Coronary artery (tissue), 2 donors: ENCODE data around the gene GNB2.

Experiments used
- DNase-seq: peaks from one replicate; pipeline ENCODE4 v3.0.0-alpha.2; 2017; ENCODE audit warnings: low spot score
- H3K27ac ChIP-seq, 2 donors: fragments of 200-600 bp; sonication (generic); one replicate each; pipeline ENCODE4 v1.5.1; 2016 to 2019
- H3K4me3 ChIP-seq: fragments of 200-600 bp; sonication (generic); 2 replicates; pipeline ENCODE4 v1.5.1; 2016; ENCODE audit warnings: mild to moderate bottlenecking, moderate library complexity
- CTCF ChIP-seq: fragments of 200-600 bp; sonication (generic); IDR thresholded peaks from one replicate; pipeline ENCODE4 v1.5.1; 2019; ENCODE audit warnings: antibody characterized with exemption

GNB2 gene

GRCh38 chr7:100675105-100675451 is 1.5 kb downstream of the GNB2 start:
- peak overlapping the region; percentile 96 for H3K4me3 ChIP-seq

GRCh38 chr7:100675581-100676350 is 2.2 kb downstream of the GNB2 start:
- Histone ChIP-seq H3K4me3 (peak overlapping the region; percentile 96), H3K27ac (peak overlapping the region; percentile 98 to 99)
- peak; percentile 89 for DNase-seq
- TF ChIP-seq CTCF = no peak

More at GRCh38 chr7:100675105-100675451, 1.5 kb downstream of the GNB2 start:
- H3K27ac ChIP-seq = peak overlapping the region; percentile 98 to 99
- no peak for TF ChIP-seq CTCF
- DNase-seq = no peak

- no peak for DNase-seq
- peak overlapping the region; percentile 96 for H3K4me3 ChIP-seq
- no peak for TF ChIP-seq CTCF
Measured at GRCh38 chr7:100676501-100677306, 3.2 kb downstream of the GNB2 start.

GRCh38 chr7:100677308-100678267 is 4.0 kb downstream of the GNB2 start:
- Histone ChIP-seq H3K27ac (peak overlapping the region in 1 of 2 donors; percentile 99), H3K4me3 (no peak overlapping the region)
- no peak for DNase-seq
- no peak for TF ChIP-seq CTCF

More at GRCh38 chr7:100676501-100677306, 3.2 kb downstream of the GNB2 start:
- H3K27ac ChIP-seq = peak overlapping the region; percentile 98 to 99

GRCh38 chr7:100678291-100678984 is 4.9 kb downstream of the GNB2 start:
- no peak for TF ChIP-seq CTCF
- no peak for DNase-seq
- Histone ChIP-seq H3K4me3 (no peak overlapping the region), H3K27ac (peak overlapping the region in 1 of 2 donors; percentile 58)
